ENCODE data around the gene RRAD. TPM values are rescaled to one million over a fixed set of nuclear protein-coding genes. Genes with fewer than 3 reads are reported as not detected.

Gene RRAD
- total and polyA plus RNA-seq, 2 donors (not counting 3 experiments of a cell fraction or from before 2014, with no cell fraction given): 0.22 to 0.48 TPM

GRCh38 chr16:66933776-66934137 is 8.4 kb upstream of the RRAD start:
- no peaks in the 10 kb centered on the region for H3K27me3 ChIP-seq (ENCODE audit: control insufficient read depth in 2 of 2, insufficient read depth in 2 of 2, low read length in 2 of 2)
- DNase-seq (ENCODE audit: low read depth, low spot score) (no peak), FAIRE-seq (peak; percentile 60)
- CTCF ChIA-PET: interaction anchor here (1.2 to 2.4 kb wide), 3 partner anchors 8 to 61 kb away, joined by 4 to 12 read pairs (median 6); partner anchors contain the start of gene RRAD
- BruUV-seq (replicated peaks): TSS peak; percentile 63
- H3K36me3 ChIP-seq (ENCODE audit: control insufficient read depth in 2 of 2, extremely low read depth in 1 of 2, insufficient read depth in 2 of 2, low read length in 2 of 2): no peaks in the 10 kb centered on the region
- POLR2A ChIA-PET: interaction anchor here (1.6 kb wide), 1 partner anchor 61 kb away, joined by 3 read pairs; no protein-coding TSS in a partner anchor
- H2AFZ ChIP-seq (ENCODE audit: low read depth, low read length): peak overlapping the region; percentile 29
- intact Hi-C loops (cut with micrococcal nuclease) (no loop called here), dilution Hi-C loops (cut with MboI; ENCODE audit: extremely low pct_ligation_motif_present, low sequenced_read_pairs) (no loop called here)
- peak overlapping the region; percentile 84 for H3K4me2 ChIP-seq (ENCODE audit: insufficient read depth, low read length)
- H3K4me1 ChIP-seq (ENCODE audit: control insufficient read depth, extremely low read depth, insufficient read depth, low read length): peaks cover 7% of the 10 kb centered on the region
- no peaks in the 10 kb centered on the region for H3K9me1 ChIP-seq (replicated peaks; ENCODE audit: control insufficient read depth, extremely low read depth, insufficient read depth, low read length)
- H3K9ac ChIP-seq (replicated peaks; ENCODE audit: extremely low read depth, insufficient read depth, low read length): peak overlapping the region; percentile 79
- peaks cover 20% of the 10 kb centered on the region for H3K79me2 ChIP-seq (ENCODE audit: control insufficient read depth, insufficient read depth, low read length)
- H4K20me1 ChIP-seq (replicated peaks; ENCODE audit: control insufficient read depth, extremely low read depth, insufficient read depth, low read length): no peaks in the 10 kb centered on the region
- no peak for TF ChIP-seq FOS (IDR thresholded peaks at IDR 0.05; ENCODE audit: borderline replicate concordance, insufficient read depth, low read length)
- TF ChIP-seq POLR2AphosphoS5 (IDR thresholded peaks at IDR 0.05; ENCODE audit: insufficient read depth, low read depth, low read length): no peak
- TF ChIP-seq JUN (IDR thresholded peaks at IDR 0.05; ENCODE audit: borderline replicate concordance, insufficient read depth, insufficient read length, low read depth): no peak
- TF ChIP-seq CTCF (IDR thresholded peaks at IDR 0.05; ENCODE audit: extremely low read depth in 1 of 2, insufficient read depth in 1 of 2, low read depth in 1 of 2, low read length in 2 of 2): no peak
- TF ChIP-seq MAX (IDR thresholded peaks at IDR 0.05; ENCODE audit: insufficient read depth, insufficient read length): no peak
- no peak for TF ChIP-seq POLR2A (IDR thresholded peaks at IDR 0.05; ENCODE audit: low read depth, low read length)
- no peak for TF ChIP-seq GATA2 (IDR thresholded peaks at IDR 0.05; ENCODE audit: insufficient read depth, insufficient read length, low read depth, low read length)
- no peak for TF ChIP-seq EZH2 (IDR thresholded peaks at IDR 0.05; ENCODE audit: borderline replicate concordance, low read depth, low read length, severe bottlenecking)
- TF ChIP-seq MYC (IDR thresholded peaks at IDR 0.05; ENCODE audit: low read depth, low read length): no peak
- H3K27ac ChIP-seq (ENCODE audit: insufficient read depth, low read depth, low read length): peak overlapping the region; percentile 67
- no peaks in the 10 kb centered on the region for H3K9me3 ChIP-seq (replicated peaks; ENCODE audit: control insufficient read depth, insufficient read depth, low read length)
- H3K4me3 ChIP-seq (replicated peaks in 1 of 3; ENCODE audit: insufficient read depth in 1 of 3, low read depth in 1 of 3, low read length in 3 of 3): peak overlapping the region; percentile 22 to 88 (median 83)
